OCI-LY3 (cell line): Measurements from ENCODE around the gene SCN1B.

Experiments used
- EZH2phosphoT487 ChIP-seq: fragments of 200-600 bp; shearing (Covaris generic); IDR thresholded peaks from 2 replicates; pipeline ENCODE4 v1.6.1; 2018; ENCODE audit warnings: antibody characterized with exemption, mixed run types, low read depth
- TF ChIP-seq, protein P1 (sequence below): fragments of 200-600, 300-600 bp; sonication (generic); IDR thresholded peaks from 2 replicates; pipeline ENCODE4 v1.5.1; 2014; ENCODE audit warnings: antibody characterized with exemption, low read length, low read depth

DNA sequence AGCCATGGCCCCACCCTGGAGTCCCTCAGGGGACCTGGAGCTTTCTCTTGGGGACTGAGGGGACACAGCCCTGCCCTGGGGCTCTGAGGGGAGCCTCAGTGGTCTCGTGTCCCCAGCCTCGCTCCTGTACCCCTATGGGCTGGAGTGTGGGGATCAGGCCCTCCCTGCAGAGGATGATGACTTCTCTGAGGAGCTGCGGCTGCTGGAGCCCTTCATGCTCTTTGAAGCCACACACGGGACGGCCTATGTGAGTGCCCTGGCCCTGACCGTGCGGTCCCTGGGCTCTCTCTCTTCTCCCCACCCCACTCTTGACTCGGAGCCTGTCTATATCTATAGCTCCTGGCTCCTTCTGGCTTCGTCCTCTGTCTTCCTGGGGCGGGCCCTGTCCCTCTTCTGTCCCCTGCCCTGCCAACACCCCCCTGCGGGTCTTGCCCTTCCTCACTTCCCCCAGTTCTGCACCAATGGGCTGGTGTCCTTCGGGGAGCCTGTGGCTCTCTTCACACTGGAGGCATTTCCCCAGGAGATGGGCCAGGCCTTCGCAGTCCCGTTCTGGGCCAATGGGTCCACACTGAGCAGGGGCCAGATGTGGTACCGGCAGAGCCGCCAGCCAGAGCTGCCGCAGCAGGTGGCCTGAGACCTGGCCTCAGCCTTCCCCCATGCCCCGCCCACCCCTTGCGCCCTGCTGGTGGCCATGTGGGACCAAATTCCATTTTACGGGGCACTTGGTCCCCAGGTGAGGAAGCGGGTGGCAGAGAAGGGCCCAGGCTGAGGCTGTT is 44.3 kb downstream of the SCN1B start:
- no peak for TF ChIP-seq EZH2phosphoT487
- TF ChIP-seq, protein P1, sequence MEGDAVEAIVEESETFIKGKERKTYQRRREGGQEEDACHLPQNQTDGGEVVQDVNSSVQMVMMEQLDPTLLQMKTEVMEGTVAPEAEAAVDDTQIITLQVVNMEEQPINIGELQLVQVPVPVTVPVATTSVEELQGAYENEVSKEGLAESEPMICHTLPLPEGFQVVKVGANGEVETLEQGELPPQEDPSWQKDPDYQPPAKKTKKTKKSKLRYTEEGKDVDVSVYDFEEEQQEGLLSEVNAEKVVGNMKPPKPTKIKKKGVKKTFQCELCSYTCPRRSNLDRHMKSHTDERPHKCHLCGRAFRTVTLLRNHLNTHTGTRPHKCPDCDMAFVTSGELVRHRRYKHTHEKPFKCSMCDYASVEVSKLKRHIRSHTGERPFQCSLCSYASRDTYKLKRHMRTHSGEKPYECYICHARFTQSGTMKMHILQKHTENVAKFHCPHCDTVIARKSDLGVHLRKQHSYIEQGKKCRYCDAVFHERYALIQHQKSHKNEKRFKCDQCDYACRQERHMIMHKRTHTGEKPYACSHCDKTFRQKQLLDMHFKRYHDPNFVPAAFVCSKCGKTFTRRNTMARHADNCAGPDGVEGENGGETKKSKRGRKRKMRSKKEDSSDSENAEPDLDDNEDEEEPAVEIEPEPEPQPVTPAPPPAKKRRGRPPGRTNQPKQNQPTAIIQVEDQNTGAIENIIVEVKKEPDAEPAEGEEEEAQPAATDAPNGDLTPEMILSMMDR: no peak
